HepG2 (cell line): ENCODE results near the gene DNMT3B. TPM values are rescaled to one million over a fixed set of nuclear protein-coding genes. Genes with fewer than 3 reads are reported as not detected.

ENCODE experiments used
- CAMTA2 ChIP-seq: sonication (generic); formaldehyde crosslinking; IDR thresholded peaks from 2 replicates; pipeline ENCODE4 v1.4.0; 2020; ENCODE audit warnings: mild to moderate bottlenecking, missing genetic modification reagents, borderline replicate concordance
- HIVEP1 ChIP-seq: sonication (generic); formaldehyde crosslinking; IDR thresholded peaks from 2 replicates; pipeline ENCODE4 v1.4.0; 2020; ENCODE audit warnings: mild to moderate bottlenecking, missing genetic modification reagents
- KAT8 ChIP-seq: IDR thresholded peaks from 2 replicates; pipeline ENCODE4 v1.6.1; 2016; ENCODE audit warnings: missing genetic modification reagents, missing compliant biosample characterization
- MEIS1 ChIP-seq: sonication (generic); formaldehyde crosslinking; IDR thresholded peaks from 2 replicates; pipeline ENCODE4 v1.9.0; 2021; ENCODE audit warnings: mild to moderate bottlenecking, missing genetic modification reagents, moderate library complexity, borderline replicate concordance
- NCOR1 ChIP-seq: fragments of 200-600 bp; sonication (generic); IDR thresholded peaks from 2 replicates; pipeline ENCODE4 v1.7.0; 2017; ENCODE audit warnings: antibody characterized with exemption, low read length, borderline replicate concordance
- NFYC ChIP-seq: IDR thresholded peaks from 2 replicates; pipeline ENCODE4 v1.6.1; 2016; ENCODE audit warnings: missing genetic modification reagents, missing compliant biosample characterization
- ONECUT2 ChIP-seq: sonication (generic); formaldehyde crosslinking; IDR thresholded peaks from 2 replicates; pipeline ENCODE4 v1.4.0; 2020; ENCODE audit warnings: missing genetic modification reagents
- SRY ChIP-seq: sonication (generic); formaldehyde crosslinking; IDR thresholded peaks from 2 replicates; pipeline ENCODE4 v1.8.0; 2022; ENCODE audit warnings: mild to moderate bottlenecking, missing genetic modification reagents
- ZNF547 ChIP-seq: sonication (generic); formaldehyde crosslinking; IDR thresholded peaks from 2 replicates; pipeline ENCODE4 v1.5.1; 2020; ENCODE audit warnings: mild to moderate bottlenecking, missing genetic modification reagents
- polyA plus RNA-seq, 8 experiments: library from polyadenylated mRNA; depleted of rRNA in 3 of 8; stranded (reverse) in 7 of 8; unstranded in 1 of 8; fragments of >200 nt; fragmentation: Illumina TruSeq in 4 of 8; extraction: Trizol in 4 of 8; gene quantifications; 2 replicates each; pipeline versions ENCODE4 v1.2.1 to v1.2.3, GENCODE V29; 2011 to 2016; ENCODE audit warnings: low read depth in 4 of 8, missing spikeins in 1 of 8, mixed read lengths in 1 of 8; ENCODE audit not compliant: insufficient read depth in 1 of 8
- total RNA-seq, 5 experiments: library from RNA; depleted of rRNA; stranded (reverse); fragments of >200 nt; fragmentation: Illumina TruSeq; extraction: Trizol; gene quantifications; 2 replicates each; pipeline ENCODE4 v1.2.3, GENCODE V29; 2016; ENCODE audit warnings: low read depth in 1 of 5
- TF ChIP-seq, protein P1 (sequence below): sonication (generic); formaldehyde crosslinking; IDR thresholded peaks from 2 replicates; pipeline ENCODE4 v1.5.1; 2020; ENCODE audit warnings: missing genetic modification reagents, mild to moderate bottlenecking, borderline replicate concordance
- TF ChIP-seq, protein P2 (sequence below): sonication (generic); formaldehyde crosslinking; conservative IDR thresholded peaks from 2 replicates; pipeline ENCODE4 v1.4.0; 2020; ENCODE audit warnings: mild to moderate bottlenecking, missing genetic modification reagents, moderate library complexity
- TF ChIP-seq, protein P3 (sequence below): IDR thresholded peaks from 2 replicates; pipeline ENCODE4 v1.6.1; 2016; ENCODE audit warnings: mild to moderate bottlenecking, missing biosample characterization, missing genetic modification reagents
- TF ChIP-seq, protein P4 (sequence below): sonication (generic); formaldehyde crosslinking; IDR thresholded peaks from 2 replicates; pipeline ENCODE4 v1.4.0; 2020; ENCODE audit warnings: missing genetic modification reagents

Gene DNMT3B
- total and polyA plus RNA-seq, 2 of the 13 experiments (the other 11 are each of a cell fraction or from before 2014, with no cell fraction given): 3.8 to 13.9 TPM

DNA sequence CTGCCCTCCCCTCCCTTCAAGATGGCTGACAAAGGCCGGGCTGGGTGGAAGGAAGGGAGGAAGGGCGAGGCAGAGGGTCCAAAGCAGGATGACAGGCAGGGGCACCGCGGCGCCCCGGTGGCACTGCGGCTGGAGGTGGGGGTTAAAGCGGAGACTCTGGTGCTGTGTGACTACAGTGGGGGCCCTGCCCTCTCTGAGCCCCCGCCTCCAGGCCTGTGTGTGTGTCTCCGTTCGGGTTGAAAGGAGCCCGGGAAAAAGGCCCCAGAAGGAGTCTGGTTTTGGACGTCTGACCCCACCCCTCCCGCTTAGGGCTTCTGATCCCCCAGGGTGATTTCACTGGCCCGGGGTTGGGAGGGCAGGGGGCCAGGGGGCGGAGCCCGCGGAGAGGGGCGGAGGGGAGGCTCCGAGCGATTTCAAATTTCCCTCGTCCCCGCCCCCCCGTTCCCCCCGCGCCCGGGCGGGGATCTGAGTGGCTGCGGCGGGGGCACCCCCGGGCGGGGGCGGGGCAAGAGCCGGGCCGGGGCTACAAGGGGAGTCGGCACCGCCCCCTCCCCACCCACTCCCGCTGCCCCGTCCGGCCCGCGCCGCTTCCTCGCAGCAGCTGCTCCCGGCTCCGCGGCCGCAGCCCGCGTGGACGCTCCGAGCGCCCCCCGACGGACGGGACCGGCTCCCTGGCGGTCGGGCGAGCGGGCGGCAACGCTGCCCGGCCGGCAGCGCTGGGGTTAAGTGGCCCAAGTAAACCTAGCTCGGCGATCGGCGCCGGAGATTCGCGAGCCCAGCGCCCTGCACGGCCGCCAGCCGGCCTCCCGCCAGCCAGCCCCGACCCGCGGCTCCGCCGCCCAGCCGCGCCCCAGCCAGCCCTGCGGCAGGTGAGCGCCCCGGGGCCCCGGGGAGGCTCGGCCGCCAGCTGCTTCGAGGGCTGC, at the start of gene DNMT3B (continued):
- no peak; the same call in 1 of the 2 replicates for TF ChIP-seq ZNF547 (CRISPR knock-in tag)
- TF ChIP-seq, protein P1, sequence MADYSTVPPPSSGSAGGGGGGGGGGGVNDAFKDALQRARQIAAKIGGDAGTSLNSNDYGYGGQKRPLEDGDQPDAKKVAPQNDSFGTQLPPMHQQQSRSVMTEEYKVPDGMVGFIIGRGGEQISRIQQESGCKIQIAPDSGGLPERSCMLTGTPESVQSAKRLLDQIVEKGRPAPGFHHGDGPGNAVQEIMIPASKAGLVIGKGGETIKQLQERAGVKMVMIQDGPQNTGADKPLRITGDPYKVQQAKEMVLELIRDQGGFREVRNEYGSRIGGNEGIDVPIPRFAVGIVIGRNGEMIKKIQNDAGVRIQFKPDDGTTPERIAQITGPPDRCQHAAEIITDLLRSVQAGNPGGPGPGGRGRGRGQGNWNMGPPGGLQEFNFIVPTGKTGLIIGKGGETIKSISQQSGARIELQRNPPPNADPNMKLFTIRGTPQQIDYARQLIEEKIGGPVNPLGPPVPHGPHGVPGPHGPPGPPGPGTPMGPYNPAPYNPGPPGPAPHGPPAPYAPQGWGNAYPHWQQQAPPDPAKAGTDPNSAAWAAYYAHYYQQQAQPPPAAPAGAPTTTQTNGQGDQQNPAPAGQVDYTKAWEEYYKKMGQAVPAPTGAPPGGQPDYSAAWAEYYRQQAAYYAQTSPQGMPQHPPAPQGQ: peak; percentile 83; the same call in 1 of the 2 replicates
- TF ChIP-seq, protein P2, sequence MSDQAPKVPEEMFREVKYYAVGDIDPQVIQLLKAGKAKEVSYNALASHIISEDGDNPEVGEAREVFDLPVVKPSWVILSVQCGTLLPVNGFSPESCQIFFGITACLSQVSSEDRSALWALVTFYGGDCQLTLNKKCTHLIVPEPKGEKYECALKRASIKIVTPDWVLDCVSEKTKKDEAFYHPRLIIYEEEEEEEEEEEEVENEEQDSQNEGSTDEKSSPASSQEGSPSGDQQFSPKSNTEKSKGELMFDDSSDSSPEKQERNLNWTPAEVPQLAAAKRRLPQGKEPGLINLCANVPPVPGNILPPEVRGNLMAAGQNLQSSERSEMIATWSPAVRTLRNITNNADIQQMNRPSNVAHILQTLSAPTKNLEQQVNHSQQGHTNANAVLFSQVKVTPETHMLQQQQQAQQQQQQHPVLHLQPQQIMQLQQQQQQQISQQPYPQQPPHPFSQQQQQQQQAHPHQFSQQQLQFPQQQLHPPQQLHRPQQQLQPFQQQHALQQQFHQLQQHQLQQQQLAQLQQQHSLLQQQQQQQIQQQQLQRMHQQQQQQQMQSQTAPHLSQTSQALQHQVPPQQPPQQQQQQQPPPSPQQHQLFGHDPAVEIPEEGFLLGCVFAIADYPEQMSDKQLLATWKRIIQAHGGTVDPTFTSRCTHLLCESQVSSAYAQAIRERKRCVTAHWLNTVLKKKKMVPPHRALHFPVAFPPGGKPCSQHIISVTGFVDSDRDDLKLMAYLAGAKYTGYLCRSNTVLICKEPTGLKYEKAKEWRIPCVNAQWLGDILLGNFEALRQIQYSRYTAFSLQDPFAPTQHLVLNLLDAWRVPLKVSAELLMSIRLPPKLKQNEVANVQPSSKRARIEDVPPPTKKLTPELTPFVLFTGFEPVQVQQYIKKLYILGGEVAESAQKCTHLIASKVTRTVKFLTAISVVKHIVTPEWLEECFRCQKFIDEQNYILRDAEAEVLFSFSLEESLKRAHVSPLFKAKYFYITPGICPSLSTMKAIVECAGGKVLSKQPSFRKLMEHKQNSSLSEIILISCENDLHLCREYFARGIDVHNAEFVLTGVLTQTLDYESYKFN: no peak; the same call in 1 of the 2 replicates
- no peak for TF ChIP-seq SRY
- TF ChIP-seq, protein P3, sequence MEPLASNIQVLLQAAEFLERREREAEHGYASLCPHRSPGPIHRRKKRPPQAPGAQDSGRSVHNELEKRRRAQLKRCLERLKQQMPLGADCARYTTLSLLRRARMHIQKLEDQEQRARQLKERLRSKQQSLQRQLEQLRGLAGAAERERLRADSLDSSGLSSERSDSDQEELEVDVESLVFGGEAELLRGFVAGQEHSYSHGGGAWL (CRISPR knock-in tag): peak; percentile 21; the same call in 1 of the 2 replicates
- TF ChIP-seq MEIS1 (CRISPR knock-in tag): no peak
- TF ChIP-seq HIVEP1 (CRISPR knock-in tag): peak; percentile 60; the same call in 1 of the 2 replicates
- TF ChIP-seq CAMTA2: no peak
- TF ChIP-seq, protein P4, sequence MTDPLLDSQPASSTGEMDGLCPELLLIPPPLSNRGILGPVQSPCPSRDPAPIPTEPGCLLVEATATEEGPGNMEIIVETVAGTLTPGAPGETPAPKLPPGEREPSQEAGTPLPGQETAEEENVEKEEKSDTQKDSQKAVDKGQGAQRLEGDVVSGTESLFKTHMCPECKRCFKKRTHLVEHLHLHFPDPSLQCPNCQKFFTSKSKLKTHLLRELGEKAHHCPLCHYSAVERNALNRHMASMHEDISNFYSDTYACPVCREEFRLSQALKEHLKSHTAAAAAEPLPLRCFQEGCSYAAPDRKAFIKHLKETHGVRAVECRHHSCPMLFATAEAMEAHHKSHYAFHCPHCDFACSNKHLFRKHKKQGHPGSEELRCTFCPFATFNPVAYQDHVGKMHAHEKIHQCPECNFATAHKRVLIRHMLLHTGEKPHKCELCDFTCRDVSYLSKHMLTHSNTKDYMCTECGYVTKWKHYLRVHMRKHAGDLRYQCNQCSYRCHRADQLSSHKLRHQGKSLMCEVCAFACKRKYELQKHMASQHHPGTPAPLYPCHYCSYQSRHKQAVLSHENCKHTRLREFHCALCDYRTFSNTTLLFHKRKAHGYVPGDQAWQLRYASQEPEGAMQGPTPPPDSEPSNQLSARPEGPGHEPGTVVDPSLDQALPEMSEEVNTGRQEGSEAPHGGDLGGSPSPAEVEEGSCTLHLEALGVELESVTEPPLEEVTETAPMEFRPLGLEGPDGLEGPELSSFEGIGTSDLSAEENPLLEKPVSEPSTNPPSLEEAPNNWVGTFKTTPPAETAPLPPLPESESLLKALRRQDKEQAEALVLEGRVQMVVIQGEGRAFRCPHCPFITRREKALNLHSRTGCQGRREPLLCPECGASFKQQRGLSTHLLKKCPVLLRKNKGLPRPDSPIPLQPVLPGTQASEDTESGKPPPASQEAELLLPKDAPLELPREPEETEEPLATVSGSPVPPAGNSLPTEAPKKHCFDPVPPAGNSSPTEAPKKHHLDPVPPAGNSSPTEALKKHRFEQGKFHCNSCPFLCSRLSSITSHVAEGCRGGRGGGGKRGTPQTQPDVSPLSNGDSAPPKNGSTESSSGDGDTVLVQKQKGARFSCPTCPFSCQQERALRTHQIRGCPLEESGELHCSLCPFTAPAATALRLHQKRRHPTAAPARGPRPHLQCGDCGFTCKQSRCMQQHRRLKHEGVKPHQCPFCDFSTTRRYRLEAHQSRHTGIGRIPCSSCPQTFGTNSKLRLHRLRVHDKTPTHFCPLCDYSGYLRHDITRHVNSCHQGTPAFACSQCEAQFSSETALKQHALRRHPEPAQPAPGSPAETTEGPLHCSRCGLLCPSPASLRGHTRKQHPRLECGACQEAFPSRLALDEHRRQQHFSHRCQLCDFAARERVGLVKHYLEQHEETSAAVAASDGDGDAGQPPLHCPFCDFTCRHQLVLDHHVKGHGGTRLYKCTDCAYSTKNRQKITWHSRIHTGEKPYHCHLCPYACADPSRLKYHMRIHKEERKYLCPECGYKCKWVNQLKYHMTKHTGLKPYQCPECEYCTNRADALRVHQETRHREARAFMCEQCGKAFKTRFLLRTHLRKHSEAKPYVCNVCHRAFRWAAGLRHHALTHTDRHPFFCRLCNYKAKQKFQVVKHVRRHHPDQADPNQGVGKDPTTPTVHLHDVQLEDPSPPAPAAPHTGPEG (CRISPR knock-in tag): 0 out of 2 replicates have a peak, but pooled peaks have one; percentile 46
- peak; percentile 81 for TF ChIP-seq NFYC (CRISPR knock-in tag)
- no peak for TF ChIP-seq ONECUT2 (CRISPR knock-in tag)
- TF ChIP-seq KAT8 (CRISPR knock-in tag): no peak
- no peak for TF ChIP-seq NCOR1
